Stimulated activated CD4-positive, alpha-beta T cell treated with anti-CD3 and anti-CD28 coated beads, Interleukin-12 subunit alpha, Interleukin-12 subunit beta, amount 100 ng/mL, for 24 hours (primary cell): ENCODE data around the gene GTSE1.

Experiments
- DNase-seq, 2 experiments: peaks; one replicate each; pipeline ENCODE4 v3.0.0-alpha.2; 2020; ENCODE audit warnings: low read depth in 2 of 2

The GTSE1 gene

DNA sequence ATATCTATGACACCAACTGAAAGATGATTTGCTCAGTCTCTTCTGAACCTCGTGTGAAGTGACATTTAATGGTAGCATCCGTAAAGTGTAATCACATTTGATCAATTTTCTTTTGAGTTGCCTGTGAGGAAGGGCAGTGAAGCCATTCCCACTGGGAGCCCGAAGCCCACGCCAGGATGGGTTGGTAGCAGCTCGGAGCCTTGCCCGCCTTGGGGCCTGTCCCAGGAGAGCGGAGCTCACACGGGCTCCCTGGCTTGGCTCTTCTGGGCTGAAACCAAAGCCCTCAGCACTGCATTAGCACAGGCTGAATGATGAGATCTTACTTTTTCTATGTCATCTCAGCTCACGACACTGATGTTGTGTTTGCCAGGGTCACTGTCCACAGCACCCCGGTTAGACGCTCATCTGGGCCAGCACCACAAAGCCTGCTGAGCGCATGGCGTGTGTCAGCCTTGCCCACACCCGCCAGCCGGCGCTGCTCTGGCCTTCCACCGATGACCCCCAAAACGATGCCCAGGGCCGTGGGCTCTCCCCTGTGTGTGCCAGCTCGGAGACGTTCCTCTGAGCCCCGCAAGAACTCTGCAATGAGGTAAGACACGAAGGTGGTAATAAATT, 29.5 kb downstream of the GTSE1 start:
- no peak for DNase-seq

DNA sequence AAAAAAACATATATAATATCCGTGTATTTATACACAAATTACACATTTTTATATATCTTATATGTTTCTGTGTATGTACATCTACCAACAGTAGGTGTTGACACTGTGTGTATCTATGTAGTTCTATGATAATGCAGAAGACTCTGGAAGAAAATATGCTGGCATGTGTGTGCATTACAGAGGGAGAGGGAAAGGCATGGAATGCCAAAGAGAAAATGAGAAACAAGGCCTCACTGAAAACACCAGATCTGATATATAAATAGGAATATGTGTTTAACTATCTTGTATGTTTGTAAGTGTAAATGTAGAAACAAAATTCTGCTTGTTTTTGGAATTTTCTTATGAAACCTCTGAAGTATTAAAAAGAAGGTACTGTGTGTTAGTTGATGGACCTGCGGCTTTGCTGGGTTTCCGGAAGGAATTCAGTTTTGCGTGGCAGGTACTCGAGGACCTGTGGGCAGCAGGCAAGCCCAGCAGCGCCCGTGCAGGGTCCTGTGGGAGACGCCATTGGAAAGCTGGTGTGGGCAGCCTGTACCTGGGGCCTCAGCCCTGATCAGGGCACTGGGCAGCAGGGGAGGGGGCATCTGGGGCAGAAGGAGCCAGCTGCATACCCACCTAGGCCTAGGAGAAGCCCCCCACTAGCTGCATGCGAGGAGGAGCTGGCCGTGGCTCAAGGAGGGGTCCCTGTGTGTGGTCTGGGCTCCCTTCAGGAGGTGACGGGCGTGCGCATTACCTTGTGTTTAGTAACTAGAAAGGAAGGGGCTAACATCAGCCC, 31.2 kb downstream of the GTSE1 start:
- DNase-seq, result no peak

DNA sequence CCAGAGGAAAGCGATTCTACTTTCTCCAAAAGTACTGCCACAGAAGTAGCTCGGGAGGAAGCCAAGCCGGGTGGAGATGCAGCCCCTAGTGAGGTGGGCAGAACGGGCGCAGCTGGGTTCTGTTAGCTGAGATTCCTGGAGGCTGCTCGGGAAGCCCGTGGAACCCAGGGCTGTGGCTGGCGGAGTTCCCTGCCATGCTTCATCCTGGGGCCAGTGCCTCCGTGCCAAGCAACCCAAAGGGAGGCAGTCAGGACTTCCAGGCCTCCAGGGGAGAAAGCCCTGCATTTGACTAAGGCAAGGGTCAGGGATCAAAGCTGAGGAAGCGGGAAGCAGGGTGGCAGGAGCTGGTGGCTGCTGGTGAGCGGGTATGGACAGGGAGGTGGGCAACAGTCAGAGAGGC, 32.1 kb downstream of the GTSE1 start:
- no peak for DNase-seq

DNA sequence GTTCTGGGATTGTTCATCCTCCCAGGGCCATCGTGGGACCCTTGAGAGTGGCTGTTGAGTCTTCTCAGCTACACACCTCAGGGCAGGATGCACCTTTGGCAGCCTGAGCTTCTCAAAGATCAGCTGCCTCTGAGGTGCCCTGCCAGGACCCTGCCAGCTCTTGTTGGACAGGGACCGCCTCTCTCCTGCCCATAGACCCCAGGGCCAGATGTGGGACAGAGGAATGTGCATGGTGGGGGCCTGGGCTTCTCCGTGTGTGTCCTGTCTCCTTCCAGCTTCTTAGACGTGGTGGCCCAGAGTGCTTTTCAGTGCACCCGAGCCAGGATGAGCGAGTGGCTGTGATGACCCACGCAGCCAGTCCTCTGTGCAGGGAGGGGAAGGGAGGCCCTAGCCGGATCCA, 32.9 kb downstream of the GTSE1 start:
- DNase-seq, result no peak

DNA sequence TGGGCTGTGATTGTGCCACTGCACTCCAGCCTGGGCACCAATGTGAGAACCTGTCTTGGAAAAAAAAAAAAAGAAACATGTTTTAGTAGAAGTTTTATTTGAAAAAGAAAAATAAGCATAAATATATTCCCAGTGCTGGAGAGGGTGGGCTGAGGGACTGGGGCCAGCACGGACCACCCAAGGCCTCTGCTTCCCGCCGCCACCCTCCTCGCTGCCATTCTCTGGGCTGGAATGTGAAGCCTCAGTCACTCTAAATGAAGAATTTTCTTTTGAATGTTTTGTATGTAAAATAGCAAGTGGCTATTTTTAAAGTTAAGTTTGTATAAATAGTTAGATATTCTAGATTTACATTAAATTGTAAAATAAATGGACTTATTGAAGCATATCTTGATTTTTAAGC, 33.8 kb downstream of the GTSE1 start:
- no peak for DNase-seq

DNA sequence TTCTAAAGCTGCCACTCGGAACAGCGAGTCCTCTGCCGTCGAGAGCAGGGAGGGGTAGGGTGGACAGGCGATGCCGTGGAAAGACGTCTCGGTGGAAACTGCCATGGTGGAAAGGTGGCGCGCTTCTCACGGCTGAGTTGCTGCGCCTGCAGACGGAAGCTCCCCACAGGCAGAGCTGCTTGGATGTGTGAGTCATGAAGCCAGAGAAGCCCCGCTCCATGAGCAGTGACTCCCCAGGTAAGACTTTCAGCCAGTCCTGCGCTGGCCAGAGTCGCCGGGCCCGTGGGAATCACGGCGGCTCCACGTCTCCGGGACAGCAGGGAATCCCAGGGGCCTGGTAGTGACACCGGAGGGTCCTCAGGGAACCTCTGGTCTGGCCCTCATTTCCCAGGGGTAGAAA, 34.8 kb downstream of the GTSE1 start:
- no peak for DNase-seq

DNA sequence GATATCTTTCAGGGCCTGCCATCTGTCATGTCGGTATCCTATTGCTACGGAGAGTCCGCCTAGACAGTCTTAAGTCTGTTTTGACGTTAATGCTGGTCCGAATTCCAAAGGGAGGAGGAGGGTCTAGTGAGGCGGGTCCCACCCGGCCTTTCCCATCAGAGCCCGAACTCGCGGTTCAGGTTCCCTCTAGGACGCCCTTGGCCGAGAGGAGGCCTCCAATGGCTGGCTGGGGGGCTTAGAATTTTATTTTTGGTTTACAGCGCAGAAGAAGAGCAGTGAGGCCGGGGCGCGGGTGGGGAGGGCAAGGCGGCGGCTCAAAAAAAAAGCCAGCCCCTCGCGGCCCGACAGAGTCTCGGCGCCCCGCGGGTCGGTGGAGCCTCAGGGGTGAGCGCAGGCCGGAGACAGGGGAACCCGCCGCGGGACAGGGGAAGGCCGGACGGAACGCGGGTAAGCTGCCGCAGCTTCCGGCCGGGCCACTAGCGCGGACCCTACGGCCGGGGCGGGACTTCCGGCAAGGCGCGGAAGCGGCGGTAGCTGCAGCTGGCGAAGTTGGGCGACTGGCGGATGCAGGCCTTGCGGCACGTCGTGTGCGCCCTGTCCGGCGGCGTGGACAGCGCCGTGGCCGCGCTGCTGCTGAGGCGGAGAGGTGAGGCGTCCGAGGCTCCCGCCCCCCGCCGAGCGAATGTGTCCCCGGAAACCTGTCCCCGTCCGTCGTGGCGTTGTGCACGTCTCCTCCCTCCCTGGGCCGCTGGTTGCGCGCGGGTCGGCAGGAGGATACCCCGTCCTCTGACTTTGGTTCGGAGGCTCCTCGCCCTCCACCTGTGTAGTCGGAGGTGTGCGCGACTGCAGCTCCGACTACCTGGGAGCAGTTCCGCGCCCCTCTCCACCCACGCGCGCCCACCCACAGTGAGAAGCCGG, 38.8 kb downstream of the GTSE1 start, which contains the start of gene TRMU:
TRMU (plus strand) TSS at position 514 of the 918 bp plus-strand sequence; CDS start at position 565, 51 bp downstream.
- peak; percentile 68 to 69 for DNase-seq

DNA sequence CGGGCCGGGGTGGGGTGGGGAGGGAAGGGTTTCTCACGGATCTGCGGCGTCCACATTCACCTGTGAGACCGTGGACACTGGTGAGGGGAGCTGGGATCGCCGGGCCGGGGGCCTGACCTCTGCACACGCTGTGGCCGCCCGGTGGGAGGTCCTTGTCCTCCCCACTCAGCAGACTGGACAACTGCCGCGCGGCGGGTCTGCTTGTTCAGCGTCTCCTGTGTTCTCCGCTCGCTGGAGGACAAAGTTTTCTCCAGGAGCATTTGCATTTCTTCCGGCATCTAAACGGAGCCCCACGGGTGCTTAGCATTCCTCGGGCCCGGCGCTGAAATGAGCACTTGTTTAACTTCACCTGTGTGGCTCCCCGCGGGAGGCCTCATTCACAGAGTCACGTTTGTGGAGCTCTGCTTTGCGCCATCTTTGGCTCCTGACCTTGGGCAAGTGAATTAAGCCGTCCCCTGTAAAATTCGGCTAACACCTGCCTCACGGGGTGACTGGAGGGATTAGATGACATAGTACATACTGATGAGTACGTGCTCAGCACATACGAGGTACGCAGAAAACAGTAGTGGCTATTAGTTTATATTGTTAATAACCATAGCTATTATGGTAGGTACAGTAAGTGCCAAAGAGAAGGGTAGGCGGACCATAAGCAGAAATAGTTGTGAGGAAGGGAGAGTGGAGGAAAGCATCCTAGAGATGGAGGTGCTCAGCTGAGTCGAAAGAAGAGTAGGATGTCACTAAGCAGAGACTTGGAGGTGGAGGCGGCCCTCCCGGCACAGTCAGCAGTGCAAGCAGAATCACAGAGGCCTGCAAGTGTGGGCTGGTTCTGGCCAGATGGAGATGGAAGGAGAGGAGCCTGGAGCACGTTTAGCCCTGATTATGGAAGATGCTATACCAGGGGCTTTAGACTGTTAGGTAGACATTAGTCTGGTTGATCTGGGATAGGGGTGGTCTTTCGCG, 39.7 kb downstream of the GTSE1 start:
- DNase-seq, result no peak

DNA sequence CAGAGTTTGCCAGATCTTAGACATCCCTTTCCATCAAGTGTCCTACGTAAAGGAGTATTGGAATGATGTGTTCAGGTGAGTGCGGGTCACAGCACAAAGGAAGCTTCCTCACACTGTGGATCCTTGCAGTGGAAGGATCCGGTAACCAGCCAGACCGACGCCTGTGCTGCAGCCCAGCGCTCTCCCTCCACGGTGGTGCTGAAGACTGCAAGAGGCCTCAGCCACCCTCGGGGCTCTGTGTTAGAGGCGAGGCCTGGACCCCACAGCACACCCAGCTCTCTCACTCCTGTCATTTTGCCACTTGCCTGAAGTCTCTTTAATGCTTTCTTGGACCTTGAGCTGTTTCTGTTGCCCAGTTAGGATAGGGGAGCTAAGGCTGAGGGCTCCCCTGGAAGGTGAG, 41.2 kb downstream of the GTSE1 start:
- no peak for DNase-seq

DNA sequence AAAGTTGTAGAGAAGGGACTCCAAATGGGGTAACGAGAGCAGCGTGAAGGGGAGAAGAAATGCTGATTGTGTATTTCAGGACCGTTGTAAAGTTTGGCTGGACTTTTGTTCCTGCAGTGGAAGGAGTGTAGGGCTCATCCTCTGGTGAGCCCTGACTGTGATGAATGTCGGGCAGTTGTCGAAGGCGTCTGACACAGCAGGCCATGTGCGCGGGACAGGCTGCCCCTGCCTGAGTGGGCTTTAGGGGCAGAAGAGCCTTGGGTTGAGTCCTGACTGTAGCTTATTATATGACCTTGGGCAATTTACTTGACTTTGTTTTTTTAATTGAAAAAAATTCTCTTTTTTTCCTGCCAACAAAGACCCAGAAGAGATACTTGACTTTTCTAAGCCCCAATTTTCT, 42.0 kb downstream of the GTSE1 start:
- DNase-seq, result no peak

DNA sequence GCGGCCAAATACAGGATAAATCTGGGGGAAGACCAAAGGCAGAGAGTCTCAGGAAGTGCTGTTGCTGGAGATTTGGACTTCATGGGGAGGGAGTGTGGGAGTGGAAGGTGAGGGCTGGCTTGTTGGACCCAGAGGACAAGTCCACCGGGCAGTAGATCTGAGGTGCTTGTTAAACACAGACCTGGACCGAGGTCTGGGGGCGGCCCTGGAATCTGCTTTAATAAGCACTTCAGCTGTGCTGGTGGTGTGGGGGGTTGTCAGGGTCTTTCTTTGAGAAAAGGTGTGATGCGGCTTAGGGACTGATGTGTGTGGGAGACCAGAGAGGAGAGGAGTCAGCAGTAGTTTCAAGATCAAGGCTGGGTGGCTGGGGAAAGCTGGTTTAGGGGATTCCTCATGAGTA, 43.3 kb downstream of the GTSE1 start:
- DNase-seq, result no peak

DNA sequence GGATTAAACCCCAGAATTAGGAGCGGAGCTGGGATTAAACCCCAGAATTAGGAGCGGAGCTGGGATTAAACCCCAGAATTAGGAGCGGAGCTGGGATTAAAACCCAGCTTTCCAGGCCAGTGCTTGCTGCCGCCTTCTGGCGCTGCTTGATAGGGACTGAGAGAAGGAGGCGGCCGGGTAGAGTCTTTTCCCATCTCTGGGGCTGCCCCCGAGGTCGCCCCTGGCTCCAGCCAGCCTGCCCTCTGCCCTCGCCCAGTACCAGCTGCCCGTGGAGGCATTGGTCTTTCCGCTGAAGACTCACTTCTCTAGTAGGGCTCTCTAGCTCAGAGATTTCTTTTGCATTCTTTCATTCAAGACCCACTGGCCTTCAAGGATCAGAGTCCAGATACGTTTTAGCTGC, 44.0 kb downstream of the GTSE1 start:
- DNase-seq, result no peak

DNA sequence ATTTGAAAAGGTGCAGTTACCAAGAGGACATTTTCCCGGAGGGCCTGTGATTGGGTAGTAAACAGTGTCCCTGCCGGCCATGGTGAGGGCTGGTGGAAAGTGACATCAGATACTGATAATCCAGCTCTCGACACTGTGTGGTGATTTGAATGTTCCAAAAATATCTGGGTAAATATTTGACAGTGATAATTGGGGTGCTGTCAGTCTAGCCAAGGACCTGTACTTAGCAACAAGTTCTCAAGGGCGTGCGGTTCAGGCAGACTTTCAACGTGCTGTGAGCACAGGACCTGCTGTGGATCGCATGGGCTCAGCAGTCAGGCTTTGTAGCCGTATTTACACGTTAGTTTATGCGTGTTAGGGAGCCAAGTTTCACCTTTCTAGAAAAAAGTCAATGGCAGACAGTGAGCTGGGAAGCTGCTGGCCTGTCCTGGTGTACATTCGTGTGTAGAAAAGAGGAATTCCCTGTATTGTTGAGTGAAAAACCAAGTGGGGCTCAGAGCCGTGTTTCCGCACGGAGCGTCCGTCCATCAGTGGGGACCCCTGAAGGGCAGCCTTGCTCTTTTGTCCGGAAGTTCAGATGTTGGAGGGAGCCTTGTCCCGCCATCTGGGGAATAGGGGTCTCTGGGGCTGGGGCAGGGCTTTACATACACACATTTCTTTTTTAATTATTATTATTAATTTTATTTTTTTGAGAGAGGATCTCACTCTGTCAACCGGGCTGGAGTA, 50.2 kb downstream of the GTSE1 start:
- no peak for DNase-seq

DNA sequence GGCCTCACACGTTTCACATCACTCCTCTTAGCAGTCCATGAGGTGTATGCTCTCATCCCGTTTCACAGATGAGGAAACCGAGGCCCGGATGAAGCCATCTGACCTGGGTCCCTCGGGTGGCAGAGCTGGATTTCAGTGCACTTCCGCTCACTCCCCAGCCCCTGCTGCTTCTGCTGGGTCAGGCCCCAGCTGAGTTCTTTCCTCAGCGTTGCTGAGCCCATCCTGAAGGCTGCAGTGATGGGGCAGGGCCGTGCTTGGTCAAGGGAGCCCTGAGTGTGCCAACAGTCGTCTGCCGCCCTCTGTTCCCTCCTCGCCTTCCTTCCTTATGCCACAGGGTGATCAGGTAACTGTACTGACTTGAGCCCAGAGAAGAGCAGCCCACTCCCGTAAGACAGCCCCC, 51.0 kb downstream of the GTSE1 start:
- DNase-seq, result no peak

DNA sequence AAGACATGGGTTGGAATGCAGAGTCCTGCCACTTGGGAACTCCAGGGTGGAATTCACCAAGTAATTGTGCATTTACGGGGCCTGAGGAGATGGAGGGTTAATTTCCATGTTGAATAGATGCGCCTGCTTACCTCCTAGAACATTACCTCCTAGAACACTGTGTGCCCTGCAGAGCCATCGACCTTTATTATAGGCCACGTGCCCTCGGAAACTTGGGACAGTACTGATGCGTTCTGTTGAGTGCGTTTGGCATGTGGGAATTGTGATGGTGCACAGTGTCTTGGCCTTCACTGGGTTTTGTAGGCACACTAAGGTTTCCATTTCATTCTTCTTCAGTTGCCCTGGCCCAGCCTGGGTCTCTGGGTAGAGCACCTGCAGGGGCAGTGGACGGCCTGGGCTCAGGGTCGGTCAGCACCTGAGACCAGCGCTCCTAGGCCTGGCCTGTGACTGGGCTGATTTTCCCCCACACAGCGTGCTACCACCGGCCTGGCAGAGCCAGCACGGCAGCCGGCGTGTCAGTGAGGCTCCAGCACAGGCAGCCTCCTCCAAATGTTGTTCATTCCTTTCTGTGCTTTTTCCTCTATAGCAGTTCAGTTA, 51.5 kb downstream of the GTSE1 start:
- DNase-seq, result no peak

DNA sequence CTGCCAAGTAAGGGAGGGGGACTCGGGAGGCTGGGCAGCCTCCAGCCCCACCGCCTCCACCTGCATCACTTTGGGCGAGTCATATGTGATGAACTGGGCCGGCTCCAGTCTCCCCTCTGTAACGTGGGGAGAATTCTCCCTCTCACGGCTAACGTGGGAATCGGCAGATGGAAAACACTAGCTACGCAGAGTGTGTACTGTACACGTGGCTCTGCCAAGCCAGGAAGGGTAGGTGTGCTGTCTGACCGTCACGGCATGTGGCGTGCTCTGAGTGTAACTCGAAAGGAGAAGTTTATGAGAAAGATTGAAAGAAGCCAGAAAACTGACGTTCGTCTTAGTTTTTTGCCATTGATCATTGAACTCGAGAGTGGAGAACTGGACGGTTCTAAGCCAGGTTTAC, 52.6 kb downstream of the GTSE1 start:
- DNase-seq, result no peak

DNA sequence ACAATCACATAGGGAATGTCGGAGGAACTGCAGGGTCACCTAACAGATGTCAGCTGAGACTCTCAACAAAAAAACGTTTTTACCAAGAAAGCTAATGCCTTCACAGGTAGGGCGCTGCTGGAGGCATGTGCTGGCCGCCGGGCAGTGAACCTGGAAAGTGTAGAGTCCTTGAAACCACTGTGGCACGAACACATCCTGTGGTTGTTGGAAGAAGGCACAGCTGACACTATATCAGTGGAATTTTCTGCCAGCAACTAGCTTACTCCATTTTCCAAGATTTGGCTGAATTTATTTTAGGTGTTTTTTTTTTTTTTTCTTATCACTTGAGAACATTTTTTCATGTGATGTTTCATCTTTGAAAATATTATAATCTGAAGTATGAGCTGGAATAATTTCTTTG, 53.0 kb downstream of the GTSE1 start:
- DNase-seq, result no peak

DNA sequence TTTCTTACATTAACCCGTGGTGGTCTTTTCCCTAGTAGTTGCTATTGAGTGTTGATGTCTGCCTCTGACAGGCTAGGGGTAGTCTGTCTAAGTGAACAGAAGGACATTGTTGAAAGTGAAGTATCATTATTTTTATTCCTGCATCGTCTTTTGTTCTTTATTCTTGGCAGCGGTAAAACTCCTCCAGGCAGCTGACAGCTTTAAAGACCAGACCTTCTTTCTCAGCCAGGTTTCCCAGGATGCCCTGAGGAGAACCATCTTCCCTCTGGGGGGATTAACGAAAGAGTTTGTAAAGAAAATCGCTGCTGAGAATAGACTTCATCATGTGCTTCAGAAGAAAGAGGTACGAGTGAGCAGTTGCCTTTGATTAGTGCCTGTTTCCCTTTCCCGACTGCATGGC, 53.5 kb downstream of the GTSE1 start:
- no peak for DNase-seq

DNA sequence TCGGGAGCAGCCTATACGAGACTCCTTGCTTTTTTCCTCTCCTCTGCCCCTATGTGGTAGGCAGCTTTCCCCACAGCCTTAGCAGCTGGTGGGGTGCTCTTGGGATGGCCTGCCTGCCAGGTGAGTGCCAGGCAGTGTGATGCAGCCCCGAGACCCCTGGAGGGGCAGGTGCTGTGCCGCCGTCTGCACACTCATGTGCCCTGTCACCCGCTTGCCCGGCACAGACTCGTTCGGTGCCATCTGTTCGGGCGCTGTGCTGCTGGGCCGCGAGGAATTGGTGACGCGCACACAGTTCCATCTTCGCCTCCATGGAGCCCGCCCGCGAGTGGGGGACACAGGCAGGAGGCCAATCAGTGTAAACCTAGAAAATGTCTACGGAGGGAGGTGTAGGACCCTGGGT, 54.0 kb downstream of the GTSE1 start:
- no peak for DNase-seq

DNA sequence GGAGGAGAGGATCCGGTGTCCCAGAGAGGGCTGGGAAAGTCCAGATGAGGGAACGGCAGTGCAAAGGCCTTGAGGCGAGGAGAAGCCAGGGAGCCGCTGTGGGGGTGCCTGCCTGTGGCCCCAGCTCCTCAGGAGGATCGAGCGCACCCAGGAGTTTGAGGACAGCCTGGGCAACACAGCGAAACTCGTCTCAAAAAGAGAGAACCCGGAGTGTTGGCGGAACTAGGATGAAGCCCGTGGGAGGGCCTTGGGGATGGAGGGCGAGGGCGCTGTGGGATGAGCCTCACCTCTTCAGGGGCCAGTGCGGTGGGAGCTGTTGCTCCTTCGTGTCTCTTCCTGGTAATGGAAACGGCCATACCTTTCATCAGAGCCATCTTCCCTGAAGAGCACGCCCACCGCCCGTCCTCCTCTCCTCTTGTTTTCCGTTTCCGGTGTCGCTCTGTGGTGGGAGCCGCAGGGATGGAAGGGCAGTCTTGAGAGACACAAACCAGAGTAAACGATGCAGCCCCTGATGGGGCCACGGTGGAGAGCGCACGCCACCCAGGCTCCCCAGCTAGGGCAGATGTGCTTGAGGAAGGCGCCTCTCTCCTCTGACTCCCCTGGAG, 54.6 kb downstream of the GTSE1 start:
- no peak for DNase-seq
